ENCODE results near the gene GIMAP7. TPM values are rescaled to one million over a fixed set of nuclear protein-coding genes. Genes with fewer than 3 reads are reported as not detected.

The GIMAP7 gene
- total and polyA plus RNA-seq, 4 donors: 20.6 to 54.7 (median 35.3) TPM

DNA sequence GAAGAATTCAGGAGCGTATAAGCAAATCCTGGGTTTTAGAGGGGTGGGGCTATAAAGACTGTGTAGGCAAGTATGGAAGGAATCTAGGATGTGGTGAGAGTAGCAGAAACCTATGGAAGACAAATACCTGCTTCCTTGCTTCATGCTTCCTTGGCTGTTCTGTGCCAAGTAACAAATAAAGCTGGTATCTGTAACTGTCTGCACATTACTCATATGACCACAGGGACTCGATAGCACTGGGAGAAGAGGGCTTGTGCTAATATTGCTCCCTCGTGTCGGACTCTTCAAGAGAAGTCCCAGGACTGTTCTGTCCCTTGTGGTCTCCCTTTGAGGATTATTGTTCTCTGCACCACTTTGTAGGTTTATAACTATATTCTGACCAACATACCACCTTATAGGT lies 11.5 kb upstream of the GIMAP7 start:
- no peaks in the 10 kb centered on the region for H3K27me3 ChIP-seq (ENCODE audit: control insufficient read depth in 3 of 3, insufficient read depth in 3 of 3, low read length in 2 of 3)
- ATAC-seq (ENCODE audit: insufficient read depth, low FRiP score) (no peak), DNase-seq (no peak)
- no peak overlapping the region for H3K9ac ChIP-seq (ENCODE audit: insufficient read depth in 1 of 2, low read length in 2 of 2)
- TF ChIP-seq, protein P1, sequence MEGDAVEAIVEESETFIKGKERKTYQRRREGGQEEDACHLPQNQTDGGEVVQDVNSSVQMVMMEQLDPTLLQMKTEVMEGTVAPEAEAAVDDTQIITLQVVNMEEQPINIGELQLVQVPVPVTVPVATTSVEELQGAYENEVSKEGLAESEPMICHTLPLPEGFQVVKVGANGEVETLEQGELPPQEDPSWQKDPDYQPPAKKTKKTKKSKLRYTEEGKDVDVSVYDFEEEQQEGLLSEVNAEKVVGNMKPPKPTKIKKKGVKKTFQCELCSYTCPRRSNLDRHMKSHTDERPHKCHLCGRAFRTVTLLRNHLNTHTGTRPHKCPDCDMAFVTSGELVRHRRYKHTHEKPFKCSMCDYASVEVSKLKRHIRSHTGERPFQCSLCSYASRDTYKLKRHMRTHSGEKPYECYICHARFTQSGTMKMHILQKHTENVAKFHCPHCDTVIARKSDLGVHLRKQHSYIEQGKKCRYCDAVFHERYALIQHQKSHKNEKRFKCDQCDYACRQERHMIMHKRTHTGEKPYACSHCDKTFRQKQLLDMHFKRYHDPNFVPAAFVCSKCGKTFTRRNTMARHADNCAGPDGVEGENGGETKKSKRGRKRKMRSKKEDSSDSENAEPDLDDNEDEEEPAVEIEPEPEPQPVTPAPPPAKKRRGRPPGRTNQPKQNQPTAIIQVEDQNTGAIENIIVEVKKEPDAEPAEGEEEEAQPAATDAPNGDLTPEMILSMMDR (IDR thresholded peaks at IDR 0.05; ENCODE audit: control extremely low read depth, extremely low read depth): no peak
- peaks cover 0 to 16% (median 0%) of the 10 kb centered on the region in 5 donors for H3K4me1 ChIP-seq (ENCODE audit: control insufficient read depth in 5 of 5, insufficient read depth in 5 of 5, low read length in 5 of 5)
- H3K4me3 ChIP-seq: no peak overlapping the region
- no peaks in the 10 kb centered on the region for H3K9me3 ChIP-seq (ENCODE audit: control insufficient read depth in 4 of 4, insufficient read depth in 3 of 4, low read length in 3 of 4)
- H3K27ac ChIP-seq (ENCODE audit: low read depth in 1 of 2, low read length in 1 of 2): no peak overlapping the region
- no peaks in the 10 kb centered on the region for H3K36me3 ChIP-seq (ENCODE audit: control insufficient read depth in 4 of 4, insufficient read depth in 4 of 4, low read length in 4 of 4)
- 75 to 78% methylated on average over 4 of the region's 4 CpGs for WGBS, 2 donors

DNA sequence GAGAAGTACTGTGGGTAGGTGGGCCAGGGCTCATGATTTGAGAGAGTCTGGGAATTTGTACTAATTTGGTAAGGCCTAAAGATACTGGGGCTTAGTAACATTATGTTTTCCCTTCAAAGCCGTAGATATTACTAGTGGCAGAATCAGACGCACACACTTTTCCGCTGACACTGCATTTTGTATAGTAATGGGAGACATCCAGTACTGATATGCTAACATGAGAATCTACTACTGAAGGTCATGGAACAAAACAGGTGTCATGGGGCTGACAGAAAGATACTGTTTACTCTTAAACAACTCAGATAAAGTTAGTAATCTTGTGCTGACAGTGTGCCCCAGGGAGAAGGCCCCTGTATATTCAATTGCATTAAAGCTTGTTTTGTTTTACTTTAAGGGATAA lies 11.1 kb upstream of the GIMAP7 start:
- no peak for ATAC-seq (ENCODE audit: insufficient read depth, low FRiP score)
- TF ChIP-seq, protein P1 (IDR thresholded peaks at IDR 0.05; ENCODE audit: control extremely low read depth, extremely low read depth): no peak
- H3K27ac ChIP-seq (ENCODE audit: low read depth in 1 of 2, low read length in 1 of 2): no peak overlapping the region
- WGBS, 2 donors: 79 to 90% methylated on average over 3 of the region's 3 CpGs
- no peak overlapping the region for H3K4me3 ChIP-seq
- DNase-seq: no peak
- no peak overlapping the region for H3K9ac ChIP-seq (ENCODE audit: insufficient read depth in 1 of 2, low read length in 2 of 2)
- no peaks in the 10 kb centered on the region for H3K9me3 ChIP-seq (ENCODE audit: control insufficient read depth in 4 of 4, insufficient read depth in 3 of 4, low read length in 3 of 4)
- peaks cover 0 to 16% (median 0%) of the 10 kb centered on the region in 5 donors for H3K4me1 ChIP-seq (ENCODE audit: control insufficient read depth in 5 of 5, insufficient read depth in 5 of 5, low read length in 5 of 5)
- no peaks in the 10 kb centered on the region for H3K36me3 ChIP-seq (ENCODE audit: control insufficient read depth in 4 of 4, insufficient read depth in 4 of 4, low read length in 4 of 4)
- H3K27me3 ChIP-seq (ENCODE audit: control insufficient read depth in 3 of 3, insufficient read depth in 3 of 3, low read length in 2 of 3): no peaks in the 10 kb centered on the region

DNA sequence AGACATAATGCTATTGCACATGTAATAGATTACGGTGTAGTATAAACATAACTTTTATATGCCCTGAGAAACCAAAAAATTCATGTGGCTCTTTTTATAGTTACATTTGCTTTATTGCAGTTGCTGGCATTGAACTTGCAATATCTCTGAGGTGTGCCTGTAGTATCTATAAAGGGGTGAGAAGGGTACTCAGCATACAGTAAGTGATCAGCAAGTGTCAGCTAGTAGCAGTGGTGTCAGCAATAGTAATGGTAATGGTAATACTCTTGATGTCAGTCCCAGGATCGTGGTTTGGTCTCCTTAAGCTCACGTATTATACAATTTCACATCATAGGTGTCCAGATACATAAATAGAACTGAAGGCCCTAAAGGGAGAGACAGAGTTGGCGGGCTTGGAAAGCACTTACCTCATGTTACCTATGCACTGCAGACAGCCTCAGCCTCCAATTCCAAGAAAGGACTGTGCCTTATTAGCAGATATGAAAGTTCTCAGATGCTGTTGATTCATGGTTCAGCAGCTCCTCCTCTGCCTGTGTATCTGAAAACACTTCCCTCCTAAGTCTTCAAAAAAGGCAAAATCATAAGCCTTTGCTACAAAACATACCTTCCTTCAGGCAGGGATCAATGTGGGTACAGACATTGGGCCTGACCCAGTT lies 6.6 kb upstream of the GIMAP7 start:
- WGBS, 2 donors: 94% methylated on average over 4 of the region's 4 CpGs
- Histone ChIP-seq H3K36me3 (ENCODE audit: control insufficient read depth in 4 of 4, insufficient read depth in 4 of 4, low read length in 4 of 4) (no peaks in the 10 kb centered on the region), H3K9me3 (ENCODE audit: control insufficient read depth in 4 of 4, insufficient read depth in 3 of 4, low read length in 3 of 4) (no peaks in the 10 kb centered on the region), H3K9ac (ENCODE audit: insufficient read depth in 1 of 2, low read length in 2 of 2) (no peak overlapping the region), H3K27ac (ENCODE audit: low read depth in 1 of 2, low read length in 1 of 2) (no peak overlapping the region), H3K4me3 (no peak overlapping the region), H3K27me3 (ENCODE audit: control insufficient read depth in 3 of 3, insufficient read depth in 3 of 3, low read length in 2 of 3) (no peaks in the 10 kb centered on the region), H3K4me1 (ENCODE audit: control insufficient read depth in 5 of 5, insufficient read depth in 5 of 5, low read length in 5 of 5) (peaks cover 0 to 14% (median 0%) of the 10 kb centered on the region in 5 donors)
- TF ChIP-seq, protein P1 (IDR thresholded peaks at IDR 0.05; ENCODE audit: control extremely low read depth, extremely low read depth): no peak
- ATAC-seq (ENCODE audit: insufficient read depth, low FRiP score) (no peak), DNase-seq (no peak)

DNA sequence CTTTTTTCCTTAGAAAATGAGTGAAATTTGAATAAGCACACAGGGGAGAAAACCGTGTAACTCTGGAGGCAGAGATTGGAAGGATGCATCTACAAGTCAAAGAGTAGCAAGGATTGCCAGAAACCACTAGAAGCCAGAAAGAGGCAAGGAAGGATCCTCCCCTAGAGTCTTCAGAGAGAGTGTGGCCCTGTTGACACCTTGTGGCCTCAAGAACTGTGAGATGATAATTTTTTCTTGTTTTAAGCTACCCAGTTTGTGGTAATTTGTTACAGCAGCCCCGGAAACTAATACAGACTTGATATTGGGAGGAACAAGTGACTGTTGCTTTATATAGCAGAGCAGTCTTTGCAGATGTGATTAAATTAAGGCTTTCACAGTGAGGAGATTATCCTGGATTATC lies 3.6 kb upstream of the GIMAP7 start:
- ATAC-seq (ENCODE audit: insufficient read depth, low FRiP score) (no peak), DNase-seq (no peak)
- Histone ChIP-seq H3K9ac (ENCODE audit: insufficient read depth in 1 of 2, low read length in 2 of 2) (no peak overlapping the region), H3K4me3 (no peak overlapping the region), H3K27ac (ENCODE audit: low read depth in 1 of 2, low read length in 1 of 2) (no peak overlapping the region), H3K27me3 (ENCODE audit: control insufficient read depth in 3 of 3, insufficient read depth in 3 of 3, low read length in 2 of 3) (no peaks in the 10 kb centered on the region), H3K36me3 (ENCODE audit: control insufficient read depth in 4 of 4, insufficient read depth in 4 of 4, low read length in 4 of 4) (no peaks in the 10 kb centered on the region), H3K9me3 (ENCODE audit: control insufficient read depth in 4 of 4, insufficient read depth in 3 of 4, low read length in 3 of 4) (no peaks in the 10 kb centered on the region), H3K4me1 (ENCODE audit: control insufficient read depth in 5 of 5, insufficient read depth in 5 of 5, low read length in 5 of 5) (no peaks in the 10 kb centered on the region)
- 76 to 92% methylated on average over 2 of the region's 2 CpGs for WGBS, 2 donors
- TF ChIP-seq, protein P1 (IDR thresholded peaks at IDR 0.05; ENCODE audit: control extremely low read depth, extremely low read depth): no peak
